Iris pigment epithelial cell (primary cell): Measurements from ENCODE around the gene GRSF1.
"Not testable (repeated sequence)": the region's sequence is repeated elsewhere in the genome, so short reads cannot be mapped to it uniquely, and the experiment has no call there.

Experiments
- DNase-seq: peaks from one replicate; pipeline ENCODE4 v3.0.0-alpha.2; 2011; ENCODE audit warnings: low read depth

Gene GRSF1, protein sequence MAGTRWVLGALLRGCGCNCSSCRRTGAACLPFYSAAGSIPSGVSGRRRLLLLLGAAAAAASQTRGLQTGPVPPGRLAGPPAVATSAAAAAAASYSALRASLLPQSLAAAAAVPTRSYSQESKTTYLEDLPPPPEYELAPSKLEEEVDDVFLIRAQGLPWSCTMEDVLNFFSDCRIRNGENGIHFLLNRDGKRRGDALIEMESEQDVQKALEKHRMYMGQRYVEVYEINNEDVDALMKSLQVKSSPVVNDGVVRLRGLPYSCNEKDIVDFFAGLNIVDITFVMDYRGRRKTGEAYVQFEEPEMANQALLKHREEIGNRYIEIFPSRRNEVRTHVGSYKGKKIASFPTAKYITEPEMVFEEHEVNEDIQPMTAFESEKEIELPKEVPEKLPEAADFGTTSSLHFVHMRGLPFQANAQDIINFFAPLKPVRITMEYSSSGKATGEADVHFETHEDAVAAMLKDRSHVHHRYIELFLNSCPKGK

GRCh38 chr4:70839589-70840093 is at the start of gene GRSF1:
Gene GRSF1, minus strand, starts transcription at chr4:70839890. Its CDS starts 63 bp downstream, at chr4:70839827.
- DNase-seq: peak; percentile 91

DNA sequence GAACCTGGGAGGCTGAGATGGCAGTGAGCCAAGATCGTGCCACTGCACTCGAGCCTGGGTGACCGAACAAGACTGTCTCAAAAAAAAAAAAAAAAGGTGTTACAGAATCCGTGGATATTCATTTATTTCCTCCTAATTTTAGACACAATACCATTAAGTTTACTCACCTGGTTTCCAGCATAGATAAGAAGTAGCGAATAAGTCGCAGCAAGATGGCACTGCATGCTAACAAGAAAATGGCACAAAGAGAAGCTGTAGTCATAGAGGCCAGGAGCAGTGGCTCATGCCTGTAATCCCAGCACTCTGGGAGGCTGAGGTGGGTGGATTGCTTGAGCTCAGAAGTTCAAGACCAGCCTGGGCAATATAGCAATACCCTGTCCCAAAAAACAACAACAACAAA is 45.5 kb upstream of the GRSF1 start:
- DNase-seq: no peak

GRCh38 chr4:70880739-70881138 is 41.0 kb upstream of the GRSF1 start:
- no peak for DNase-seq

DNA sequence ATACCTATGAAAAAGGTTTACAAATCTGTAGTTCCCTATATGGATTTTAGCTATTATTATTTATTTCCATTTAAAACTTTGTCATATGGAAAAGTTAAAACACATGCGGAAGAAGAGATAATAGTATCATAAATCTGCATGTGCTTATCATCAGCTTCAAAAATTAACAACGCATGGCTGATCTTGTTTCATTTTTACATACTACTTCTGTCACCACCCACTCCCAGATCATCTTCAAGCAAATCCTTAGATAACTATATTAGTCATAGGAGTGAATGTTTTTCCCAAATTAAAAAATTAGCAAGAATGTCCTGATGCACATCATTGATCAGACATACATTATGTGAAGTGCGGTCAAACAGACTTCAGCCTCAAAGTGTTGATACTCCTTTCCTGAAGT is 37.9 kb upstream of the GRSF1 start:
- DNase-seq: no peak

DNA sequence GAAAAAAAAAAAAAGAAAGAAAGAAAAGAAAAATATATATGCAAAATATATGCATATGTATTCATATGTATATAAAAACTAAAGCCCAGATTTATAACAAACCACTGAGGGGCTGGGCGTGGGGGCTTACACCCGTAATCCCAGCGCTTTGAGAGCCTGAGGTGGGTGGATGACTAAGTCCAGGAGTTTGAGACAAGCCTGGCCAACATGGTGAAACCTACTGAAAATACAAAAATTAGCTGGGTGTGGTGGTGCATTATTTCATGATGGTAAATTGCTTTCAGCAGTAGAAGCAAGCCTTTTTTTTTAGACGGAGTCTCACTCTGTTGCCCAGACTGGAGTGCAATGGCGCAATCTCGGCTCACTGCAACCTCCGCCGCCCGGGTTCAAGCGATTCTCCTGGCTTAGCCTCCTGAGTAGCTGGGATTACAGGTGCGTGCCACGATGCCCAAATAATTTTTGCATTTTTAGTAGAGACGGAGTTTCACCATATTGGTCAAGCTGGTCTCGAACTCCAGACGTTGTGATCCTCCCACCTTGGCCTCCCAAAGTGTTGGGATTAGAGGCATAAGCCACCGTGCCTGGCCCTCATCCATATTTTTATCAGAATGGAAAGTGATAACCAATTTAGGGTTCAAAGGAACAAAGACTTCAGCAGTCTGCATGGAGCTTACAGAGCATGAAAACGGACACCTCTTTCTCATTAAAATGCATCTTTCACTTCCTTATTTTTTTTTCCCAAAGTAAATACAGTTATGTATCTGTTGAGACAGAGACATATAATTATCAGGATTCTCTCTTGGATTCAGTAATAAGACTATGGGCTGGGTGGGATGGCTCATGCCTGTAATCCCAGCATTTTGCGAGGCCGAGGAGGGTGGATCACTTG is 34.8 kb upstream of the GRSF1 start:
- no peak for DNase-seq

GRCh38 chr4:70873216-70873615 is 33.5 kb upstream of the GRSF1 start:
- no peak for DNase-seq

- no peak for DNase-seq
Measured at GRCh38 chr4:70868778-70869177, 29.1 kb upstream of the GRSF1 start.

GRCh38 chr4:70863099-70863790 is 23.6 kb upstream of the GRSF1 start:
- DNase-seq: no peak

- DNase-seq: no peak
Measured at GRCh38 chr4:70859066-70859465, 19.4 kb upstream of the GRSF1 start.

DNA sequence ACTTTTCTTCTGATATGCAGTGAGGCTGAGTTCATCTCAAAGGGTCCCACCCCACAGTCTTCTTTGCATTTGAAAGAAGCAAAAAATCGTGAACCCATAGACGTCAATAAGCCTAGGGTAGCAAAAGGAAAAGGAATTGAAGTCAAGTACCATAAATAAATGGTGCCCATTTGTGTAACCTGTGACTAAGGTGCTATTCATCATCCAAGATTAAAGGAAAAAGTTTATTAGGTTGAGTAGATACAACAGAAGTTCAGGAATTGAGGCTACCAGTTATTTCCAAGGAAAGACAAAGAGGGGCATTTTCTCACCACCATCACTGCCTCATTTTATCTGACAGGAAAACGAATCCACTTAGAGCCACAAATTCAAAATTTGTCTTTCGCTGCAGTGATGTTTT is 18.8 kb upstream of the GRSF1 start:
- DNase-seq: no peak

DNA sequence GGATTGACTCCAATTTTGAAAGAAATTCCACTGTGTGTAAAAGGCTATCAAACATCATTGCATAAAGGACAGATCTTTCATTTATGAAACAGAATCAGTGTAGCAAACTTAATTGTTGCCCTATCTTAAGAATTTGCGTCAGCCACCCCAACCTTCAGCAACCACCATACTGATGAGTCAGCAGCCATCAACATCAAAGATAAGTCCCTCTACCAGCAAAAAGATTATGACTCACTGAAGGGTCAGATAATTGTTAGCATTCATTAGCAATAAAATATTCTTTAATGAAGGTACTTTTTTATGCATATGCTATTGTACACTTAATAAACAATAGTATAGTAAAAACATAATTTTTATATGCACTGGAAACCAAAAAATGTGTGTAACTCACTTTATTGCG is 15.8 kb upstream of the GRSF1 start:
- DNase-seq: peak; percentile 28

DNA sequence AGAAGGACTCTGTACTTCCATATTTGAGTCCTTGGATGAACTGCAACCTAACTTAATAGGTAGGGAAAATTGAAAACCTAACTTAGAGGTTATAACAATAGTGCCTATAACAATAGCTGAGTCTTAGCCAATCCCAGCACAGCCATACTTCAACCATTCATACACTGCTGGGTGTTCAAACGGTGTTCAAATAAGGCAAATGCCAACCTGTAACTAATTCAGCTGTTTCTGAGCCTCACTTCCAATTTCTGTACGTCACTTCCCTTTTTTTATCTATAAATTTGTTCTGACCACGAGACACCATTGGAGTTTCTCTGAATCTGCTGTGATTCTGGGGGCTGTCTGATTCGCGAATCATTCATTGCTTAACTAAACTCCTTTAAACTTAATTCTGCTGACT is 9.6 kb upstream of the GRSF1 start:
- no peak for DNase-seq

DNA sequence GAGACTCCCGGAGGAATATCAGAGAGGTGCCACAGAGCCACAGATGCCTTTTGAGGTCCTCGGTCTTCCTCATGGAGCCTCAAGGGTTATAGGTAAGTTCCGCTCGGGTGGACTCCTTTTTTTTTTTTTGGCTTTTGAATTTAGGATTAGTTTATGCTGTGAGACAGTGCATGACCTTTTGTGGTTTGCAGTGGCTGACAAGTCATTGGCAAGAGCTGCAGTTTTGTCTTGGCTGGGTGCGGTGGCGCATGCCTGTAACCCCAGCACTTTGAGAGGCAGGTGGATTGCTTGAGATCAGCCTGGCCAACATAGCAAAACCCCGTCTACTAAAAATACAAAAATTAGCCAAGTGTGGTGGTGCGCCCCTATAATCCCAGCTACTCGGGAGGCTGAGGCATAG is 4.5 kb upstream of the GRSF1 start:
- no peak for DNase-seq

DNA sequence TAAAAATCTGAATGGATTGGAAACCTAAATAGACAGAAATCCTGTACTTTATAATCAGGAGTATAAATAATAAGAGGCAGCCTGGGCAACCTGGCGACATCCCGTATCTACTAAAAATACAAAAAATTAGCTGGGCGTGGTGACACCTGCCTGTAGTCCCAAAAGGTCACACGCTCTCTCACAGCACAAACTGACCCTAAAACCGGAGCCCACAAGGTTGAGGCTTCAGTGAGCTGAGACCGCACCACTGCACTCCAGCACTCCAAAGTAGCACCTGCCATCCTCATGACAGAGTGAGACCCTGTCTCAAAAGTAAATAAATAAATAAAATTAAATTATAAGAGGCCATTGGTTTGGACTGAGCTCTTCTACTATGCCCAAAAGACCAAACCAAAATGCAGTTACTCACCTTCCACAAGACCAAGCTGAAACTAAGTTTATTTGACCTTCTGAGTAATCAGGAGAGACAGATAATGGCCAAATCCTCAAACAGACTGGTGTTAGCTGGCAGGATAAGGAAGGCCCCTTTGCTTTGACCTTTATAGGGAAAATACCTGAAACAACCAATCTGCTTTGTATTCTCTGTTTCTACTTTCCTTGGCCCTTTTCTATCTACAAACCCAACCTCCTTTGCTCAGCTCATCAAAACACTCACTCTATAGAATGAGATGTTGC is 3.2 kb upstream of the GRSF1 start:
- DNase-seq: no peak

DNA sequence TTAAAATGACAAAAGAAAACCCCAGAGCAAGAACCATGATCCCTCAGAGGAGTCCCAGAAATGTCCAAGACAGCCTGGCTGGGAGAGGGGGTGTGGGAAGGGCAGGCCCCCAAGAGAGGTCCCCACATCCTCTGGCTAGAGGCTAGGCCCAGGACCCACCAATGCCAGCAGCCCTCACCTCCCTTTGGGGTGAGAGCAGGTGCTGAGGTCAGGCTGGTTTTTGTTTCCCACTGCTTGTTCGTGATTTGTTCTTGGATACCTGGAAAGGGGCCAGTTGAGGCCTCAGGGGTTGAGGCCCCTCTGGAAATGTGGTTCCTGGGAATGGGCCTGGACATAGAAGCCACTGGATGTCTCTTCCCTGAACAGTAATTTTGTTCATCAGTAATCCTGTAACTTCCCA is 2.3 kb upstream of the GRSF1 start:
- DNase-seq: no peak

DNA sequence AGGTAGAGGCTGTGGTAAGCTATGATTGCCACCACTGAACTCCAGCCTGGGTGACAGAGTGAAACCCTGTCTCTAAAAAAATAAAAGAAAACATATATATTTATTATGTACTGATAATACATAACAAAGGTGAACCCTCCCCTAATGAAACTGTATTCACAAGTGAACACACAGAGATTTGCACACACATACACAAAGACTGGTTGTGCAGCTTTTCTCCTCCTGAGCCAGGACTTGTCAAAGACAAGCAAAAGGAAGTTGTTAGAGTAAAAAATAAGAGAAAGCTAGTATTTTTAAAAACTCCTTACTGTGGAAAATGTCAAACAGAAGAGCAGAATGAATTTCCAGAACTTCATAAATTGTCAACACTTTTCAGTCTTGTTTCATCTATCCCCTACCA is 1.5 kb upstream of the GRSF1 start:
- DNase-seq: no peak

DNA sequence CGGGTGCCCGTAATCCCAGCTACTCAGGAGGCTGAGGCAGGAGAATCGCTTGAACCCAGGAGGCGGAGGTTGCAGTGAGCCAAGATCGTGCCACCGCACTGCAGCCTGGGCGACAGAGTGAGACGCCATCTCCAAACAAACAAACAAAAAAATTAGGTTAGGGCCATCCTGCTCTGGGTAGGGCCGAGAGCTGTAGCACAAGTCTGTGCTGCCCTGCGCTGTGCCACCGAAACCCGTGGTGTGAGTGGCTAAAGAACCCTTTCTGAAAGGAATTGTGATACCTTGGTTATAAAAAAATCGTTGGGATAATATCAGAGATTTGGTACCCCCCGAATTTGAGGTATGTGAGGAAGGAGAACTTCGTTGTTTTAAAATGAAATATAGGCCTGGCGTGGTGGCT is 941 bp upstream of the GRSF1 start:
- not testable (repeated sequence) for DNase-seq

- DNase-seq: peak; percentile 42
Measured at GRCh38 chr4:70840137-70840536, 447 bp upstream of the GRSF1 start.

GRCh38 chr4:70838666-70839588 is 763 bp downstream of the GRSF1 start:
- DNase-seq: peak; percentile 70

DNA sequence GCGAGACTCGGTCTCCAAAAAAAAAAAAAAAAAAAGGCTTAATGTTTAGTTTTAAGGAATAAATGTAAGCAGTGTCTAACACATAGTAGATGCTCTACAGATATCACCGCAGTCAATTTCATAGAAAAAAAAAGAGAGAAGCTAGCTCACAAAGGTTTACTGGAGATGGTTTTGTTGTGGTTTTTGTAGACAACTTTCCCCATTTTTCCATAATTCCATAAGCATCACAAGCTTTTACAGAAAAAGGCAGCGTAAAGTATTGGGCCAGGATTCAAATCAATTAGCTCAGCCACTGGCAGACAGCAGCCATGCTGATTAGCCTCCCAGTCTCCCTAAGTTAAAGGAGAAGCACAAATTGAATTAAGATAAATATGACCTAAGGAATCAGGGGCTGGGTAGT is 1.5 kb downstream of the GRSF1 start:
- peak; percentile 26 for DNase-seq

DNA sequence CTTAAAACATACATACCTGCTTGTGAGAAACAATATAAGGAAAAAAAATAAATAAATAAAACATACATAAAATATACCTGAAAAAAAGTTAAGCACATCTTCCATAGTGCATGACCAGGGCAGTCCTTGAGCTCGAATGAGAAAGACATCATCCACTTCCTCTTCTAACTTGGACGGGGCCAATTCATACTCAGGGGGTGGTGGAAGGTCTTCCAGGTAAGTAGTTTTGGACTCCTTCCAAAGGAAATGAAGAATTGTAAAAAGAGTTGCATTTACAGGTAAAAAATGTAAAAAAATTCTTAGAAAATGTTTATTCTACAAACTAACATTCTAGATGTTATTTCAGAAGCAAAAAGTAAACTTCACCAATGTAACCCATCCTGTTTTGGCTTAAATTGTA is 3.6 kb downstream of the GRSF1 start:
- DNase-seq: no peak
